ENCODE data around the gene GRB14. TPM values are rescaled to one million over a fixed set of nuclear protein-coding genes. Genes with fewer than 3 reads are reported as not detected.

GRB14 gene
- total RNA-seq, 1 donor from 2014 or later, result 24.0 TPM

DNA sequence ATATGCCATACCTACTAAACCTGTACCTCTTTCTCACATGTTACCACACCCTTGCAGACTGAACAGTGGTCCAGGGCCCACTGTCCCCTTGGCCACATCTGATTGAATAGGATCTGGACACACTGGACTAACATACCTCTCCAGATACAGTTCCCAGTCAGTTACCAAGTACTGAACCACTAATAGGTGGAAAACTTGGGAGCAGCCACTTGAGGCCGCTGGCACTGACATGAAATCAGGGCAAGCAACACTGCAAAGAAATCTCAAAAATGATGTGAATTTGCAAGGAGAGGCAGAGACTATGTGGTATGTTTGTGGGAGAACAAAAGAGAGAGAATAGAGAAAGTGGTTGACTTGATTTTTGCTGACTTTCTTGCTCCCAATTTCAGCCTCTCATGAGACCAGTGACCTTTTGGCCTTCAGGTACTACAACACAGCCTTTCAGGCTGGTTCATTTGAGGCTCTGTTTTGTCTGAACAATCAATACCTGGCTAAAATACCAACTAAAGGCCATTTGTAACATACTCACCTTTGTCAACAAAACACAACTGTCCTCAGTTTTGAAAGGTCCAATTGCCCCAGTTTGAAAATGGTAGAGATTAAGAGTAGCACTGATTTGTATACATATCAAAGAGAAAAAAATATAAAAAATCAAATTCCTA, 7.8 kb downstream of the GRB14 start:
- no peak for DNase-seq

DNA sequence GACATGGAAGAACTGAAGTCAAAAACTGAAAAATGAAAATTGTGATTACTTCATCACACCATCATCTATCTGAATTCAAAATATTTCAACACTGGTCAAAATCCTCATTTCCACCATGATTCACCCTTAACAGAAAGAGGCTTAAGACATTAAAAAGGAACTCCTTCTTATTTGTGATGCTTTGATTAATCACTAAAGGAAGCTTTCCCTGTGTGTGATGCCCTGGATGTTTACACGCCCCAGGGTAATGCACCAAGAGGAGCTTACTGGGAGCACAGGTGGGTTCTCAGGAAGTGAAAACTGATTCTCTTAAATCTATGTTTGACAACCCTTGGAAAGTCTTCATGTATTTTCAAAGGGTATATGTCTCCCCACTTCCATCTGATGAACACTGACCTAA, 11.5 kb downstream of the GRB14 start:
- no peak for DNase-seq

GRCh38 chr2:164606557-164606956, 14.7 kb downstream of the GRB14 start:
- no peak for DNase-seq

GRCh38 chr2:164605295-164605694, 16.0 kb downstream of the GRB14 start:
- DNase-seq, result no peak

GRCh38 chr2:164600763-164601162, 20.5 kb downstream of the GRB14 start:
- DNase-seq, result no peak

- no peak for DNase-seq
Observed at GRCh38 chr2:164599954-164600589, 21.2 kb downstream of the GRB14 start.

DNA sequence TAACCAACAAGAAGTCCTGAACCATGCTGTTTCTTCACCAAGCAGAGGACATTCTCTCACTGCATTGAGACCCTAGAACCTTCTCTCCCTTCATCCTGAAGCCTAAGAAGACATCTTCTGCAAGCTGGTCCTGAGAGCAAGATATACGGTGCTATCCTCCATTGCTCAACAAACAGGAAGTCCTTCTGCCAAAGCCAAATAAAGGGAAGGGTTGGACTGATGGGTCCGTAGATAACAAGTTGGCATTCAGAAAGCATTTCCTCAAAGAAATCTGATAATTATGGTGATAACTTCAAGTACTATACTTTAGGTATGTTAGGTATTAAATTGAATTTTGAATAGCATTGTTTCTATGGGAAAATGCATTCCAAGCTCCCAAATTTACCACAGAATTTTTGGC, 23.3 kb downstream of the GRB14 start:
- DNase-seq, result no peak

- DNase-seq, result no peak
Observed at GRCh38 chr2:164595031-164595430, 26.3 kb downstream of the GRB14 start.

DNA sequence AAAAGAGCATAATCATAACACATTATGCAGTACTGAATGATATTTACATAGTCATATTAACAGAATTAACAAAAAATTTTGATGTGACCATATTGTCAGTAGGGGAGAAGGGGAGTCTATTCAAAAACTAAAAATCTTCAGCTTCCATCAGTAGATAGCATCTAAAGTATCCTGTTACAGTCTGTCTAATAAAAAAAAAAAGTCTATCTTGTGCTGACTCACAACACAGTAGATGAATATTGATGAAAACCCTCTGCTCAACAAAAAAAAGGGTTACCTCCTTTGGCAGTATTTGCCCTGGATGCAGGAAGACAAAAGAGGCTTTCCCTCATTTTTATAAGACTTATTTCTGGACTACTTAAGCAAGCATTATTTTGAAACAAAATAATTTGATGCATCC, 27.3 kb downstream of the GRB14 start:
- DNase-seq, result no peak

DNA sequence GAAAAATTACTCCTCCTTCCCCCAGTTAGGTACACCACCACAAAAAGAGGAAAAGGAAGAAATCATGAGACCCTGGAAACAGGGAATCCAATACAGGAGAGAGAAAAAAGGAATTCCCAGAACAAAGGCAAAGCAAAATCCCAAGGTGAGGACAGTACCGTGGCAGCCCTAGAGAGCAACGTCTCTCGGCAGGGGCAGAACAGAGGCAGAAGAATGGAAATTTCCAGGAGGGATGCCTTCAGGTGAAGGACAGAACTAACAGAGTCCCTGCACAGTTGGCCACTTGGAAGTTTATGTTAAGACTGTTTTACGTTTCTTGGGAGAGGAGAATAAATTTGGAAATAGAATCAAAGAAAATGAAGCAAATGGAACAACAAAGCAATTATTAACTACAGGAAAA, 27.7 kb downstream of the GRB14 start:
- no peak for DNase-seq

DNA sequence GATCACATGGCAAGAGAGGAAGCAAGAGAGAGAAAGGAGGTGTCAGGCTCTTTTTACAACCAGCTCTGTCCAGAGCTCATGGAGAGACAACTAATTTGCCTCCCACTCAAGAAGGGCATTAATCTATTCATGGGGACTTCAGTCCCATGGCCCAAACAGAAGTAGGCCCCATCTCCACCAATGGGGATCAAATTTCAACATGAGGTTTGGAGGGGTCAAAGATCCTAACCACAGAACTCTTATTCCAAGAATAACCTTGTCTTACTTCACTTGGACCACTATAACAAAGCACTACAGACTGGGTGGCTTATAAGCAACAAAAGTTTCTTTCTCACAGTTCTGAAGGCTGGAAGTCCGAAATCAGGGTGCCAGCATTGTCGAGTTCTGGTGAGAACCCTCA, 31.8 kb downstream of the GRB14 start:
- DNase-seq, result no peak

DNA sequence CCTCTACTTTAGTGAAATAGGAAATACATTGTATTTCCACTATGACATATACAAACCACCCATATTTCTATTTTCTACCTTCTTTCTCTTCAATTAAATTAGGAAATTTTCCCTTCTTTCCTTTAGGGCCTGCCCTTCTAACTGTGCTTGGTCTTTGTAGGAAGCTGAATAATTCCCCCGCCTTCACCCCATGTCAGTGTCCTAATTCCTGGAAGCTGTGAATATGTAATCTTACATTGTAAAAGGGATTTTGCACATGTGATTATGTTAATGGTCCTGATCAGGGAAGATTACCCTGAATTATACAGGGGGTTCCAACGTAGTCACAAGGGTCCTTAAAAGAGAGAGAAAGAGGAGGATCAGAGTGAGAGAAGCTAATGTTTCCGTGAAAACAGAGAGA, 40.2 kb downstream of the GRB14 start:
- no peak for DNase-seq

DNA sequence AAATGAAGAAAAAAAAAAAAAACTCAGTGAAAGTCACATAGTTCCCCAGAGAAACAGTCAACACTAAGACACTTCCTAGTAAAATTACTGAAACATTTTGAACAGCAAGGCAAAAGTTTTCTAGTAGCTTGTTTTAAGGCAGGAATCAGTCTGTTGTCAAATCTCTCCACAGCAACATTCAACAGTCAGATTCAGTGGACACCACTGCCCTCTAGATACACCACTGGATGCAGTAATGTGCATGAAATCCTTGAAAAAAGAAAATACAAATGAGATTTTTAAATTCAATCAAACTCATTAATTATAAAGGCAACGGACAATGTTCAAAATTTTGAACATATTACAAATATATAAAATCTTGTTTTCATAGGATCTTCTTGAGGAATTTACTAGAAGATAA, 46.4 kb downstream of the GRB14 start:
- no peak for DNase-seq

- no peak for DNase-seq
Observed at GRCh38 chr2:164570475-164570874, 50.8 kb downstream of the GRB14 start.

- DNase-seq, result no peak
Observed at GRCh38 chr2:164569378-164569777, 51.9 kb downstream of the GRB14 start.

- no peak for DNase-seq
Observed at GRCh38 chr2:164568317-164568716, 53.0 kb downstream of the GRB14 start.

- DNase-seq, result no peak
Observed at GRCh38 chr2:164567335-164567989, 53.8 kb downstream of the GRB14 start.

DNA sequence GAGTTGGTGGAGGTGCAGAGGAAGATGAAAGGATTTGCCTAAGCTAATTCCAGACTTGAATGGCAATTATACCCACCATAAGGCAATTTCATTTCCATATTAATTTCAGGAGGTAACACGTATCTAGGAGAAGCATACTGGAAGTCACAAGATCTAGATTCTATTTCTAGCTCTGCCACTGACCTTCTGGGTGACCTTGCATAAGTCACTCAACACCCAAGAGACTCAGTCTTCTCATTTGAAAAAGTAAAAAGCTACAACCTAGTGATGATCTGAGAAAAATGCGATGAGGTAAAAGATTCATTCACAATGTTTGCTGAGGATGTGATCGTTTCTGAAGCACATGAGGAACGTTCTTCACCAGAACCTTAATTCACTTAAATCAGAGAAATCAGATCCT, 55.9 kb downstream of the GRB14 start:
- DNase-seq, result no peak

GRCh38 chr2:164562666-164563065, 58.6 kb downstream of the GRB14 start:
- DNase-seq, result no peak

- no peak for DNase-seq
Observed at GRCh38 chr2:164561991-164562390, 59.3 kb downstream of the GRB14 start.

DNA sequence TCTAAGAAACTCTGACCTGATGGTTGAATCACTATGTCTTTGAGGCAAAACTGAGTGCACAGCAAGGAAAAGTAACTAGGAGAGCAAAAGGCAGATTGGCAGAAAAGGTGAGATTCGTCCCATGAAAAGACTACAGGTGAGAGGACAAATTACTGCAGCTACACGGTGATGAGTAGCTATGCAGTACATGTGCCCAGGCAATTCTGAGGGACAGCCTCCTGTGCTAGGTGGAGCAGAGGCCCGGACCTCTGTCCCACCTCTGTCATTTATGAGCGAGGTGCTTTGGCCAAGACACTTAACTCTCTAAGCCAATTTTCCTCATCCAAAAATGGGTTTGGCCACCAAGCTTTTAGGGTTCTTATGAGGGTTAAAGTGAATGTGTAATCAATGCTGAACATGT, 59.9 kb downstream of the GRB14 start:
- DNase-seq, result no peak

GRCh38 chr2:164560902-164561301, 60.4 kb downstream of the GRB14 start:
- no peak for DNase-seq

GRCh38 chr2:164560181-164560792, 61.0 kb downstream of the GRB14 start:
- no peak for DNase-seq

DNA sequence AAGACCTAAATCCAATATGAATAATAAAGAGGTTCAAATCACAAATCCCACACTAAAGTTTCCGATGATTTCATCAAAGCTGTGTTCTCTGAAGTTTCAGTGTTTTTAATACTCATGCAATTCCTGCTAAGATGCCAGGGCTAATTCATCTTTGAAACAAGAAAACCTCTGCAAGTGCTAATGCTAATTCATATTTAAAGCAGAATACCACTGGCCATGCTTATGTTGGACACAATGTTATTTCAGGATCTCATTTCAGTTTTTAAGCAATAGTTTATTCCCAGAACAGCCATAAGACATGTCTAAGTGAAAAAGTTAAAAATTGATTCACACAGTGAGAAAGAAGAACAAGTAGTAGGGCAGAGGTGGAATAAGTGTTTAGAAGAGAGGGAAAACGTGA, 62.8 kb downstream of the GRB14 start:
- DNase-seq, result no peak

All from occipital lobe (tissue), 2 donors.